Activated T-helper 9 cell treated with anti-CD3 and anti-CD28 coated beads, Interleukin-2, amount 50 U/mL, for 16 hours (primary cell): Measurements from ENCODE around the gene NSD2.
"Not testable (repeated sequence)": the region's sequence is repeated elsewhere in the genome, so short reads cannot be mapped to it uniquely, and the experiment has no call there.

Source experiments
- DNase-seq: peaks from one replicate; pipeline ENCODE4 v3.0.0-alpha.2; 2020; ENCODE audit warnings: low read depth

The NSD2 gene

DNA sequence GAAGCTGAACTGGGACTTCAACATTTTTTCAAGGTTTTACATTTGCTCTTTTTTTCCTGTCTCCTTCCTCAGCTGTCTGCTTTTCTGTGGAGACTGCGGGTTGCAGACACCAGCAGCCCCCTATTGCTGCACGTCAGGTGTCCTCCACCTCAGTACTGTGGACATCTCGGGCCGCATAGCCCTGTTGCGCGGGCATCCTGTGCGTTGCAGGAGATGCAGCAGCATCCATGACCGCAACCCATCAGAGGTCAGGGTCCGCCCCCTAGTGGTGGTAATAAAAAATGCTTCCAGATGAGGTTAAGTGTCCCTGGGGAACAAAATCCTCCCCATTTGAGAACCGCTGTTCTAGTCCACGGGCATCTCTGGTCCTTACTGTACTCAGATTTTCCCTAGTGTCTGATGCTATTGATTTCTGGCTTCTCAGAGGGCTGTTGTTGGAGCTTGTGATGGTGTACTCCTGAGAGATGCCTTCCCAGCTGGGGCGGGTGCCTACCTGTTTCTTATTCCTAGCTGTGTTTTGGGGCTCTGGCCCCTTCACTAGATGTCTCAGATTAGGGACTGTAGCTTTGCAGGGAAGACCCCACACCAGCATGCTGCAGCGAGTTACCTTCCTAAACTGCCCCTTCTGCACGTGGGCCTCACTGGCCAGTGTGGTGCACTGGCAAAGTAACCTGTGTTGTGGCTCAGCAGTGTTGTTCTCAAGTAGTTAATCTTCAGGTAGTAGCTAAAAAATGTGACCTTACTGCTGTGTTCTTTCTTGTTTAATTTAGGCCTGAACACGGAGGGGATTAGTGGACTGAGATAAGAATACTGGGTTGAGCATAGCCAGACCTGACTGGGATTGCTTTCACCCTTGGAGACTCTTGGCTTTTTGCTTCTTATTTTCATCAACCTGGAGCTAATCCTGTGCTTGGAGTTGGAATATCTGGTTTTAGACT is 28.2 kb downstream of the NSD2 start:
- peak; percentile 54 for DNase-seq

DNA sequence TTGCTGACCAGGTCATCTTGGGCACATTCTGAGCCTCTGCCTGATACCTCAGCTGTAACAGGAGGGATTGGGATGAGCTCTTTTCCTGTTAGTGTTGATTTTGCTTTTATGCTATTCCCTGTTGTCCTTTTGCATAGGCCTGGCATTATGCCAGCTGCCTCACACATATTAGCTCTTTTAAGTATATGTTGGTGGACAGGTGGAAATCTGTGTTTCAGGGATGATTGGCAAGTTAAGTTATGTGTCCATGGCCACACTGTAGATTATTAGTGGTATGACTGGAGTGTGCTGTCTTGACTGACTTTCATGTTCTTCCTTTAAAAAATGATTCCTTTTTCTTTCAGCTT is 28.9 kb downstream of the NSD2 start:
- no peak for DNase-seq

- no peak for DNase-seq
Observed at GRCh38 chr4:1900624-1901023, 29.4 kb downstream of the NSD2 start.

DNA sequence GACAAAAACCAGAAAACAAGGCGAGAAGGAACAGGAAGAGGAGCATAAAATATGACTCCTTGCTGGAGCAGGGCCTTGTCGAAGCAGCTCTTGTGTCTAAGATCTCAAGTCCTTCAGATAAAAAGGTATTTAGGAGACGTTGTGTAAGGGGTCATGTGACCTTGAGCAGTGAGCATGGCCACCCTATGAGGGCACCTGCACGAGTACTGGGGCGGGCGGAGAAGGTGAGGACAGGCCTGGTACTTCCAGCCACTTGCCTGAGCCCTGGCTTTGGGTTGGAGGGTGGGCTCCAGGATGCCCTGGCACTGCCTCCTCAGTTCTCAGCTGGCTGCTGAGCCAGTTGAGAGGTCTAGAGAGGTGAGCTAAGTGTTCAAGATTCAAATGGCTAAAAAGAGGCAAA is 29.9 kb downstream of the NSD2 start:
- no peak for DNase-seq

GRCh38 chr4:1902243-1902642 is 31.1 kb downstream of the NSD2 start:
- no peak for DNase-seq

GRCh38 chr4:1903035-1903434 is 31.8 kb downstream of the NSD2 start:
- no peak for DNase-seq

DNA sequence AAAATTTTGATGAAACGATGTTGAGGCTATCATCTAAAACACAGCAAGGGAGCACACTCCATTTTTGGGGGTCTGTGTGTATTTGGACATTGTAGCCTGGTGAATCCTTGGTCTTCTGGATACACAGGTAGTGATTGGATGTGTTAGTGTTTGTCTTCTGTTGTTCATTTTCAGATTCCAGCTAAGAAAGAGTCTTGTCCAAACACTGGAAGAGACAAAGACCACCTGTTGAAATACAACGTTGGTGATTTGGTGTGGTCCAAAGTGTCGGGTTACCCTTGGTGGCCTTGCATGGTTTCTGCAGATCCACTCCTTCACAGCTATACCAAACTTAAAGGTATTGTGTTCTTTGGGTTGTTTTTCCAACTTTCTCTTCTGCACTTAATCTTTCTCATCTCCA is 32.8 kb downstream of the NSD2 start:
- DNase-seq = no peak

GRCh38 chr4:1907848-1908525 is 36.8 kb downstream of the NSD2 start:
- no peak for DNase-seq

DNA sequence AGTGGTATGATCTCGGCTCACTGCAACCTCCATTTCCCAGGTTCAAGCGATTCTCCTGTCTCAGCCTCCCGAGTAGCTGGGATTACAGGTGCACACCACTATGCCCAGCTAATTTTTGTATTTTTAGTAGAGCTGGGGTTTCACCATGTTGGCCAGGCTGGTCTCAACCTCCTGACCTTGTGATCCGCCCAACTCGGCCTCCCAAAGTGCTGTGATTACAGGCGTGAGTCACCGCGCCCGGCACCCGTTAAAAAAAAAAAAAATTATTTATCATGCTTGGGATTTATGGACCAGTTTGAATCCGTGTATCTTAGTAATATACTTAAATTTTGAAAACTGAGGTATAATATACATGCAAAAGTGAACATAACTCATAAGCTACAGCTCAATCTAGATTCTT is 38.5 kb downstream of the NSD2 start:
- DNase-seq = not testable (repeated sequence)

DNA sequence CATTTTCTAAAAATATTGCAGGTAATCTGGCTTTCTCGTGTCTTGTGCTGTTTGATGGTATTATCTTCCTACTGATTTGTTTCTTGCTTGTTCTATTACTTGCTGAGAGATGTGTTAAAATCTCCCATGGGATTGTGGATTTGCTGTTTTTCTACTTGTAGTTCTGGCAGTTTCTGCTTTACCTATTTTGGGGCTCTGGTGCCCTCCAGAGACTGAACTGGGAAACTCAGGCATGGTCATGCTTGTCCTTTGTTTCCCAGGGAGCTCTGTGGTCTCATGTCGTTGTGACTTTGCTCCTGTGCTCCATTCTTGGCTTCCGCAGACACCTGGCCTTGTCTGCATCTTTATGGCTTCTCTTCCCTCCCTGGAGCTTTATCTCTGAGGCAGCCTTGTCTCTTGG is 39.5 kb downstream of the NSD2 start:
- DNase-seq = no peak

DNA sequence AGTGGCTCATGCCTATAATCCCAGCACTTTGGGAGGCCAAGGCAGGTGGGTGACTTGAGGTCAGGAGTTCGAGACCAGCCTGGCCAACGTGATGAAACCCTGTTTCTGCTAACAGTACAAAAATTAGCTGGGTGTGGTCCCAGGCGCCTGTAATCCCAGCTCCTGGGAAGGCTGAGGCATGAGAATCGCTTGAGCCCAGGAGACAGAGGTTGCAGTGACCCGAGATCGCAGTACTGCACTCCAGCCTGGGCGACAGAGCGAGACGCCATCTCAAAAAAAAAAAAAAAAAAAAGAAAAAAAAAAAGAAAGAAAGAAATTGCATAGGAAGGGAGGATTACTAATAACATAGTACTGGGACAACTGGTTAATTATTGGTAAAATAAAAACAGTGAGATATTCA is 40.1 kb downstream of the NSD2 start:
- not testable (repeated sequence) for DNase-seq

DNA sequence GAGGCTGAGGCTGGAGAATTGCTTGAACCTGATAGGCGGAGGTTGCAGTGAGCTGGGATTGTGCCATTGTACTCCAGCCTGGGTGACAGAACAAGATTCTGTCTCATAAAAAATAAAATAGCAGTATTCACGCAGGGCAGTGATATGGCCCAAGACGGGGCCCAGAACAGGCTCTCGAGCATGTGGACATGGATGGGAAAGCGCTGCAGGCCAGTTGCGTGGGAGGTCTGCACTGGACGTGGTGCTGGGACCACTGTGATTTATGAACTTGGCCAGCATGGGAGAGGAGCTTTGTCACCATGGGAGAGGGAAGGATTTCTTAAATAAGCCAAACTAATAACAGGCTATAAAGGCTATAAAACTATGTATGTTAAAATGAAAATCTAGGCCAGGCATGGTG is 51.6 kb downstream of the NSD2 start:
- no peak for DNase-seq

GRCh38 chr4:1927675-1928074 is 56.5 kb downstream of the NSD2 start:
- no peak for DNase-seq

DNA sequence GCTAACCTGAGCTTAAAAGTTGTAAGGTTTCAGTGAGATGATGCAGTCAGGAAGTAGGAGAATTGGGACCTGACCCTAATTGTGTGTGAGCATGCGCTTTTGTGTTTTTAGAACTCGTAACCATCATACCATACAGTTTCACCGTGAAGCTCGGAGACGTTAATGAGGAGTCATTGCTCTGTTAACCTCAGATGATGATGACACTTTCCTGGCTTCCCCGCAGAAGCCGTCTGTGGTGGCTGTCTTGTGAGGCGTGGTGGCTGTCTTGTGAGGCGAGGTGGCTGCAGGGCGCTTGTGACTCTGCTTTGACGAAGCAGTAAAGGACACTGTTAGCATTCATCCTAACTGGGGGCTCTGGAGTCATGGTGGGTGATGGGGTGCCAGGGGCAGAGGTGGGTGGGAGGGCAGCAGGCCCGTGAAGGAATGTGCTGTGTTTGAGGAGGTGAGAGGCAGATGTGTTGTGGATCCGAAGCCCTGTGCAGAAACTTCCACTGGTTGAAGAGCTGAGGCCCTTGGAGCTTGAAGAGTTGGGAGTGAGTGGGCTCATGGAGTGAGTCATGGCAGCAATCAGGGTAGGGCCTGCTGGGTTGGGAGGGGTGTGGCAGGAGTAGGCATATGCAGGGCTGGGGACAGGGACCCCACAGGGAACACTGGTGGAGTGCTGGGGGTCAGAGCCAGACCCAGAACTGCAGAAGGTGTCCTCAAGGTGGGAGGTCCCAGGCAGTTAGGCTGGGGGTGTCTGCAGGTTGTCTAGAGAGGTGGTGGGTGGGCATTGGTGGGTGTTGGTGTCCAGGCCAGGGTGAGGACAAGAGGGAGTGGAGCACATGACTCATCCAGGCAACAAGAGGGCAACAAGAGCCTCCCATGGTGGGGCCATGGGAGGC is 57.4 kb downstream of the NSD2 start:
- DNase-seq = no peak

DNA sequence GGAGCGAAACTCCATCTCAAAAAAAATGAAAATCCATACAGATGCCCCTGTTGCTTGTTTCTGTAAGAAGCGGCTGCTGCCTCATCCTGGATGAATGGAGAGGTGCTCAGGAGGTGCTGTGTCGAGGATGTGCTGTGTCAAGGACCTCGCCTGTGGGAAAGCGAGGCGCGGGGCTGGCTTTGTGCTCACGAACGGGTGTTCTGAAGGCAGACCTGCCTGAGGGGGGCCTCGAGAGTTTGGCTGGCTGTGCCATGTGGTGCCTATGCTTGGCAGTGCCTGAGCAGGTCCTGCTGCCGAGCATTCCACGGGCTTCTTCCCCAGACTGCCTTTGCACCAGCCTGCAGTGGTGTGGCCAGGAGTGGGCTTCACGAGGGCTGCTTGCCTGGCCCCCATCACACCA is 61.5 kb downstream of the NSD2 start:
- DNase-seq = no peak

- no peak for DNase-seq
Observed at GRCh38 chr4:1933700-1934099, 62.5 kb downstream of the NSD2 start.

DNA sequence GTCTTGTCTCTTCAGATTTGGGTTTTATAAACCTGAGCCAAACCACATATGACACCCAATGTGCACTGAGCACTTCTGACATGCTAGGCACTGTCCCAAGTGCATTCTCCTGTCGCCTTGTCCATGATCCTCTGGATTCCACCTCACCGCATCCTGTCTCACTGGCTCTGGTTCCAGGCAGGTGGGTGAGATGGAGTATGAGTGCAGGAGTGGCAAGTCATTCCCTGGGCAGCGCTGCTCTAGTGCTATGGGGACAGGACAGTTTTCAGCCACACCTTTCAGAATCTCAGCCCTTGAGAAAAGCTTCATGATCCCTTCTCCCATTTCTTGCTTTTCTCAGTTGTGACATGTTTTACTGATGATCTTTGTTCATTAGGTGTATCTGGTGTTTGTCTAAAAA is 66.4 kb downstream of the NSD2 start:
- no peak for DNase-seq

DNA sequence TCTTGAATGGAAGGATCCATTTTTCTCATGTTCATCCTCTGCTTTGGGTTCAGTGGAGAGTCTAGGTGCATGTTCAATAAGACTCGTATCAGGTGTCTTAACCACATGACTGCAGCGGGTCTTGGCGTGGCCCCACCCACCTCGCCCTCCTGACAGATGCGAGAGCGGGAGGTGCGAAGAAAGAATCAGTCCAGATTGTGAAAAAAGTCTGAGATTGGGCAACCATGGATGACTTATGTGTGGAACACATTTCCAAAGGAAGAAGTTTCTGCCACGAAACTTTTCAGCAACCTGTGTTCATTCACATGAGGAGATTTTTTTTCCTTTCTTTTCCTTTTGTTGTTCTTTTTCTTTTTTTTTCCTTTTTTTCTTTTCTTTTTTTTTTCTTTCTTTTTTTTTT is 66.8 kb downstream of the NSD2 start:
- no peak for DNase-seq

DNA sequence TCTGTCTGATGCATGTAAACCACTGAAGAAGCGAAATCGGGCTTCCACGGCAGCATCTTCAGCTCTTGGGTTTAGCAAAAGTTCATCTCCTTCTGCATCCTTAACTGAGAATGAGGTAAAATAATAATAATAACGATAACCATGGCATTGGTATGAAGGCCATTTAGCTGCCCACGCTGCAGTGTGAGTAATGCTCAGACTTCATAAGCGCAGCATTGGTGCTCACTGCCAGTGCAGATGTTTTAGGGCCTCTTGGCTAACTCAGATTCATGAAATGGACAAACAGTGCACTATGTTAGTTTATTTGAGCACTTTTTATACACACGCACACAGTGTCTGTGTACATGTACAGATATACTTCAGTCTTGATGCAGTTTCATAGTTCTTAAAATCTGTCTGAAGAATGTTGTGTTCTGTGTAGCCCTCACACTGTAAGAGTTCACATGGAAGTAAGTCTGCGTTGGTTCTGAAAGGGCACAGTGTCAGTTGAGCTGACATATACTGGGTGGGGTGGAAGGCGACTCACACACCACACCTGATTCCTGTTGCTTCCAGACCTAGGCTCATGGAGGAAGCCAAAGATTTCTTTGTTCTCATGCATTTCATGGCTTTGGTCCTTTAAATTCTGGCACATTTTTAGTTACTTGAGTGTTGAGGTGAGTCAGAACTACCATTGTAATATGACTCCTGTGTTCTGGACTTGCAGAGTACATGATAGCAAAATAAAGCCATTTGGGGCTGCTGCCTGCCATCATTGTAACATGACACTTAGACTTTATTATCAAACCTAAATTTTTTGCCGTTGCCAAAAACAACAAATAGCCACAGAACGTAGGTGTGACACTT is 68.7 kb downstream of the NSD2 start:
- no peak for DNase-seq

GRCh38 chr4:1940566-1940965 is 69.4 kb downstream of the NSD2 start:
- no peak for DNase-seq

- no peak for DNase-seq
Observed at GRCh38 chr4:1943928-1944327, 72.7 kb downstream of the NSD2 start.
